Heart left ventricle (tissue), 16 donors: ENCODE measurements around the gene FRMD8. TPM values are rescaled to one million over a fixed set of nuclear protein-coding genes. Genes with fewer than 3 reads are reported as not detected.

Source experiments
- ATAC-seq, 4 donors: fragments of 200-7000 bp; cut with Tn5 transposase; one replicate each; pipeline ENCODE4 v1.9.1; 2020 to 2022; ENCODE audit warnings: moderate library complexity in 4 of 4, mild to moderate bottlenecking in 3 of 4, moderate number of reproducible peaks in 1 of 4
- DNase-seq, 5 donors: peaks; one replicate each; pipeline ENCODE4 v3.0.0-alpha.2; 2020
- H3K27ac ChIP-seq, 12 donors: fragments of 200-600 bp; sonication (generic) in 4 of 12; one replicate each; pipeline versions ENCODE4 v1.5.0 to v1.8.0; 2016 to 2022; ENCODE audit warnings: mild to moderate bottlenecking in 2 of 12
- H3K27me3 ChIP-seq, 9 donors: fragments of 200-600 bp; sonication (generic) in 2 of 9; one replicate each; pipeline versions ENCODE4 v1.5.1 to v1.8.0; 2016 to 2022; ENCODE audit warnings: mild to moderate bottlenecking in 3 of 9
- H3K36me3 ChIP-seq, 9 donors: fragments of 200-600 bp; sonication (generic) in 2 of 9; one replicate each; pipeline versions ENCODE4 v1.5.0 to v1.8.0; 2018 to 2022; ENCODE audit warnings: mild to moderate bottlenecking in 2 of 9
- H3K4me1 ChIP-seq, 12 donors: fragments of 200-600 bp; sonication (generic) in 4 of 12; one replicate each; pipeline versions ENCODE4 v1.5.0 to v1.8.0; 2016 to 2022; ENCODE audit warnings: mild to moderate bottlenecking in 3 of 12
- H3K4me3 ChIP-seq, 12 donors: fragments of 200-600 bp; sonication (generic) in 4 of 12; one replicate each; pipeline versions ENCODE4 v1.5.0 to v1.8.0; 2017 to 2022; ENCODE audit warnings: mild to moderate bottlenecking in 9 of 12, moderate library complexity in 4 of 12
- H3K9me3 ChIP-seq, 12 donors: fragments of 200-600 bp; sonication (generic) in 4 of 12; one replicate each; pipeline versions ENCODE4 v1.5.0 to v1.8.0; 2016 to 2022; ENCODE audit warnings: mild to moderate bottlenecking in 1 of 12
- CTCF ChIP-seq, 12 donors: fragments of 200-600 bp; sonication (generic) in 4 of 12; IDR thresholded peaks; one replicate each; pipeline versions ENCODE4 v1.5.0 to v1.8.0; 2018 to 2022; ENCODE audit warnings: antibody characterized with exemption in 12 of 12, mild to moderate bottlenecking in 5 of 12
- POLR2A ChIP-seq, 2 donors: fragments of 450-650 bp; IDR thresholded peaks; one replicate each; pipeline ENCODE4 v1.6.1; 2017; ENCODE audit warnings: antibody characterized with exemption in 2 of 2, mild to moderate bottlenecking in 2 of 2, moderate library complexity in 2 of 2
- WGBS, 4 donors: extraction: QIAGEN DNeasy Blood & Tissue Kit in 2 of 4; methylation state at CpG; one replicate each; pipeline versions ENCODE4 v1.1.5 to v1.1.7; 2013 to 2018; 5-methylcytosine and 5-hydroxymethylcytosine counted together
- intact Hi-C, 10 donors: fragments of 100-400 bp; cut with DNase I; formaldehyde crosslinking; loops; one replicate each; pipeline versions ENCODE4 v1.11.1 to v1.14.2; 2022
- polyA plus RNA-seq, 2 donors: library from polyadenylated mRNA; stranded (reverse); fragments of 200-250 nt; gene quantifications; one replicate each; pipeline ENCODE4 v1.2.3, GENCODE V29; 2013
- total RNA-seq, 9 donors: library from RNA; depleted of rRNA in 2 of 9; stranded (reverse); fragments of >200 nt in 2 of 9; fragmentation: NEBNext Ultra II Directional in 3 of 9; extraction: Animal tissue kit (Norgen Biotek cat#: 25700) in 3 of 9; gene quantifications; one replicate each; pipeline versions ENCODE4 v1.1.0 to v1.2.4, GENCODE V29; 2016 to 2023
- donor health status: ischemic (EF 13 %, LVEDD 7.1; RV severe dilation, severe dysfunction).
- donor health status: healthy with polysubstance abuse.
- donor health status: DM: no; HTN: yes; CAD: no.
- donor health status: DM: no; HTN: no; CAD: no.
- donor health status: ischemic (EF 25% LVEDD 6.9; RV normal size, moderate dysfunction).
- donor health status: ischemic (EF 25% LVEDD 5.7; RV mildly dilated, moderate dysfunction).
- donor health status: healthy.
- donor health status: DM: yes; HTN: yes; CAD: no.
- donor health status: ischemic (EF 35%, LVEDD 5.7; RV mildly dilated, moderate dysfunction).
- donor health status: nonischemic (EF 11% LVEDD 7.7; RV severe dilation, severe dysfunction).
- donor health status: DM: yes; HTN: yes; CAD: no.
- donor health status: PGD.
- donor health status: ischemic (EF 29% LVEDD 5.4; RV normal size, mild dysfunction).
- donor health status: nonischemic (EF 23%, LVEDD 6.1; RV moderate dilation, normal function).

FRMD8 gene
- total and polyA plus RNA-seq, 11 donors, result 6.1 to 24.1 (median 11.3) TPM

- H3K27ac ChIP-seq, result peak overlapping the region in 9 of 12 donors; percentile 6 to 39 (median 24)
- DNase-seq, result no peak
- no peaks in the 10 kb centered on the region for H3K27me3 ChIP-seq
- no peak overlapping the region for H3K4me3 ChIP-seq
- 81 to 89% (median 86%) methylated on average over 3 of the region's 3 CpGs for WGBS, 4 donors
- no peak for TF ChIP-seq POLR2A (IDR thresholded peaks at IDR 0.05)
- no peak for TF ChIP-seq CTCF (IDR thresholded peaks at IDR 0.05)
- peaks cover 0 to 89% (median 81%) of the 10 kb centered on the region in 9 donors for H3K36me3 ChIP-seq
- H3K9me3 ChIP-seq, result no peaks in the 10 kb centered on the region
- intact Hi-C loops, result no loop called here
- ATAC-seq, result no peak
- H3K4me1 ChIP-seq, result peaks cover 0 to 49% (median 10%) of the 10 kb centered on the region in 12 donors
These were observed 44.6 kb upstream of the FRMD8 start for GRCh38 chr11:65341856-65342255.

GRCh38 chr11:65351511-65351910, 34.9 kb upstream of the FRMD8 start:
- no peak for TF ChIP-seq POLR2A (IDR thresholded peaks at IDR 0.05)
- no peak for TF ChIP-seq CTCF (IDR thresholded peaks at IDR 0.05)
- no peaks in the 10 kb centered on the region for H3K9me3 ChIP-seq
- peaks cover 0 to 6% (median 0%) of the 10 kb centered on the region in 9 donors for H3K27me3 ChIP-seq
- peaks cover 0 to 30% (median 24%) of the 10 kb centered on the region in 12 donors for H3K4me1 ChIP-seq
- DNase-seq (no peak), ATAC-seq (no peak)
- peaks cover 0 to 69% (median 62%) of the 10 kb centered on the region in 9 donors for H3K36me3 ChIP-seq
- 86 to 97% (median 91%) methylated on average over 2 of the region's 2 CpGs for WGBS, 4 donors
- H3K27ac ChIP-seq, result no peak overlapping the region
- H3K4me3 ChIP-seq, result no peak overlapping the region
- intact Hi-C loops, result no loop called here

GRCh38 chr11:65352783-65353182, 33.7 kb upstream of the FRMD8 start:
- Histone ChIP-seq H3K27ac (no peak overlapping the region), H3K27me3 (peaks cover 0 to 6% (median 0%) of the 10 kb centered on the region in 9 donors), H3K4me3 (no peak overlapping the region), H3K36me3 (peaks cover 0 to 56% (median 50%) of the 10 kb centered on the region in 9 donors), H3K9me3 (no peaks in the 10 kb centered on the region), H3K4me1 (peaks cover 0 to 42% (median 24%) of the 10 kb centered on the region in 12 donors)
- intact Hi-C loops, result no loop called here
- TF ChIP-seq POLR2A (IDR thresholded peaks at IDR 0.05) (no peak), CTCF (IDR thresholded peaks at IDR 0.05) (peak in 6 of 12 donors; percentile 12 to 30 (median 22))
- DNase-seq, result peak in 1 of 5 donors; percentile 14
- WGBS, 4 donors, result 79 to 87% (median 83%) methylated on average over 3 of the region's 3 CpGs
- no peak for ATAC-seq

GRCh38 chr11:65353376-65353775, 33.1 kb upstream of the FRMD8 start:
- Histone ChIP-seq H3K4me1 (peaks cover 0 to 48% (median 25%) of the 10 kb centered on the region in 12 donors), H3K4me3 (peak overlapping the region in 1 of 12 donors; percentile 77), H3K27me3 (peaks cover 0 to 6% (median 0%) of the 10 kb centered on the region in 9 donors), H3K27ac (peak overlapping the region in 2 of 12 donors; percentile 16 to 64), H3K9me3 (no peaks in the 10 kb centered on the region), H3K36me3 (peaks cover 0 to 50% (median 44%) of the 10 kb centered on the region in 9 donors)
- DNase-seq, result peak in 1 of 5 donors; percentile 24
- WGBS, 4 donors, result 84 to 91% (median 85%) methylated on average over 7 of the region's 7 CpGs
- no peak for ATAC-seq
- TF ChIP-seq CTCF (IDR thresholded peaks at IDR 0.05) (no peak), POLR2A (IDR thresholded peaks at IDR 0.05) (no peak)
- intact Hi-C loops, result no loop called here
